Astrocyte (in vitro differentiated cells and primary cell): Measurements from ENCODE around the gene S1PR5. TPM values are rescaled to one million over a fixed set of nuclear protein-coding genes. Genes with fewer than 3 reads are reported as not detected.

ENCODE experiments used
- DNase-seq: peaks from one replicate; pipeline ENCODE4 v3.0.0-alpha.2; 2010; ENCODE audit warnings: low read depth
- FAIRE-seq: peaks from 2 replicates; lab custom pipeline; 2011; peaks lifted over from hg19 to GRCh38; lab: Jason Lieb, UNC
- H2AFZ ChIP-seq: 2 replicates; pipeline ENCODE4 v1.6.0; 2012; ENCODE audit warnings: low read depth, low read length, inconsistent platforms
- H3K27ac ChIP-seq: 2 replicates; pipeline ENCODE4 v1.5.1; 2011; ENCODE audit warnings: low read depth, low read length, inconsistent platforms
- H3K27me3 ChIP-seq: 2 replicates; pipeline ENCODE4 v1.6.0; 2011; ENCODE audit warnings: low read length, inconsistent platforms; ENCODE audit not compliant: insufficient read depth
- H3K36me3 ChIP-seq: 2 replicates; pipeline ENCODE4 v1.5.1; 2011; ENCODE audit warnings: low read length, inconsistent platforms; ENCODE audit not compliant: insufficient read depth
- H3K4me1 ChIP-seq: 2 replicates; pipeline ENCODE4 v1.5.1; 2011; ENCODE audit warnings: low read length, inconsistent platforms; ENCODE audit not compliant: insufficient read depth
- H3K4me2 ChIP-seq: 2 replicates; pipeline ENCODE4 v1.6.0; 2012; ENCODE audit warnings: low read length, inconsistent platforms
- H3K4me3 ChIP-seq: 2 replicates; pipeline ENCODE4 v1.5.1; 2011; ENCODE audit warnings: low read depth, mild to moderate bottlenecking, low read length, inconsistent platforms; ENCODE audit not compliant: insufficient read depth
- H3K79me2 ChIP-seq: 2 replicates; pipeline ENCODE4 v1.6.0; 2012; ENCODE audit warnings: mild to moderate bottlenecking, low read length, inconsistent platforms; ENCODE audit not compliant: insufficient read depth
- H3K9ac ChIP-seq: 2 replicates; pipeline ENCODE4 v1.6.0; 2012; ENCODE audit warnings: mild to moderate bottlenecking, low read length, inconsistent platforms
- H3K9me3 ChIP-seq: 2 replicates; pipeline ENCODE4 v1.5.1; 2012; ENCODE audit warnings: low read depth, mild to moderate bottlenecking, low read length, inconsistent platforms; ENCODE audit not compliant: insufficient read depth
- H4K20me1 ChIP-seq: 2 replicates; pipeline ENCODE4 v1.6.0; 2012; ENCODE audit warnings: low read length, inconsistent platforms; ENCODE audit not compliant: insufficient read depth
- H3K27ac Mint-ChIP-seq: one replicate; pipeline ENCODE4 v1.8.0; 2021; ENCODE audit warnings: mild to moderate bottlenecking, mixed read lengths; ENCODE audit not compliant: unreplicated experiment
- H3K27me3 Mint-ChIP-seq: one replicate; pipeline ENCODE4 v1.8.0; 2021; ENCODE audit warnings: low read depth, mixed read lengths; ENCODE audit not compliant: unreplicated experiment
- H3K36me3 Mint-ChIP-seq: one replicate; pipeline ENCODE4 v1.8.0; 2021; ENCODE audit warnings: low read depth, mixed read lengths; ENCODE audit not compliant: unreplicated experiment
- H3K4me1 Mint-ChIP-seq: one replicate; pipeline ENCODE4 v1.8.0; 2021; ENCODE audit warnings: low read depth, mixed read lengths; ENCODE audit not compliant: unreplicated experiment
- H3K4me3 Mint-ChIP-seq: one replicate; pipeline ENCODE4 v1.8.0; 2021; ENCODE audit warnings: mild to moderate bottlenecking, moderate library complexity, mixed read lengths; ENCODE audit not compliant: unreplicated experiment
- H3K9me3 Mint-ChIP-seq: one replicate; pipeline ENCODE4 v1.8.0; 2021; ENCODE audit warnings: mild to moderate bottlenecking, mixed read lengths; ENCODE audit not compliant: unreplicated experiment
- CTCF ChIP-seq: IDR thresholded peaks from 2 replicates; pipeline ENCODE4 v1.5.1; 2011; ENCODE audit warnings: low read depth, mild to moderate bottlenecking, inconsistent platforms, low read length, moderate library complexity; ENCODE audit not compliant: insufficient read depth
- EZH2 ChIP-seq: IDR thresholded peaks from 2 replicates; pipeline ENCODE4 v1.6.1; 2012; ENCODE audit warnings: mild to moderate bottlenecking, low read length, inconsistent platforms; ENCODE audit not compliant: insufficient read depth
- total RNA-seq: library from RNA; stranded (reverse); gene quantifications from 2 replicates; pipeline ENCODE4 v1.2.1, GENCODE V29; 2021

S1PR5 gene
- total RNA-seq, 1 donor from 2014 or later, result 1.00 TPM

GRCh38 chr19:10520652-10521318 lies 3.5 kb upstream of the S1PR5 start:
- peaks cover 4% of the 10 kb centered on the region for H3K4me1 ChIP-seq
- H2AFZ ChIP-seq, result no peak overlapping the region
- no peaks in the 10 kb centered on the region for H4K20me1 ChIP-seq
- Mint-ChIP-seq H3K4me3 (no peak overlapping the region), H3K9me3 (no peaks in the 10 kb centered on the region), H3K27me3 (peaks cover 39% of the 10 kb centered on the region), H3K27ac (no peak overlapping the region), H3K4me1 (peaks cover 8% of the 10 kb centered on the region), H3K36me3 (no peaks in the 10 kb centered on the region)
- TF ChIP-seq CTCF (no peak), EZH2 (no peak)
- no peak for FAIRE-seq
- H3K27ac ChIP-seq, result no peak overlapping the region
- no peak overlapping the region for H3K9ac ChIP-seq
- DNase-seq, result no peak
- no peaks in the 10 kb centered on the region for H3K36me3 ChIP-seq
- no peaks in the 10 kb centered on the region for H3K9me3 ChIP-seq
- H3K4me3 ChIP-seq, result no peak overlapping the region
- no peaks in the 10 kb centered on the region for H3K79me2 ChIP-seq
- H3K27me3 ChIP-seq, result peaks cover 35% of the 10 kb centered on the region
- H3K4me2 ChIP-seq, result no peak overlapping the region

GRCh38 chr19:10519421-10519820 lies 2.2 kb upstream of the S1PR5 start:
- H3K4me1 ChIP-seq, result peaks cover 4% of the 10 kb centered on the region
- DNase-seq, result no peak
- H3K4me3 Mint-ChIP-seq, result no peak overlapping the region

More at GRCh38 chr19:10519421-10519820, 2.2 kb upstream of the S1PR5 start:
- no peaks in the 10 kb centered on the region for H4K20me1 ChIP-seq
- TF ChIP-seq EZH2 (no peak), CTCF (no peak)
- H3K9ac ChIP-seq, result no peak overlapping the region
- H3K36me3 Mint-ChIP-seq, result no peaks in the 10 kb centered on the region
- H3K27me3 ChIP-seq, result peaks cover 49% of the 10 kb centered on the region
- H3K79me2 ChIP-seq, result no peaks in the 10 kb centered on the region
- H3K36me3 ChIP-seq, result no peaks in the 10 kb centered on the region
- H3K9me3 Mint-ChIP-seq, result no peaks in the 10 kb centered on the region
- H3K4me1 Mint-ChIP-seq, result peaks cover 8% of the 10 kb centered on the region
- FAIRE-seq, result no peak
- H2AFZ ChIP-seq, result no peak overlapping the region
- H3K27ac Mint-ChIP-seq, result no peak overlapping the region
- no peaks in the 10 kb centered on the region for H3K9me3 ChIP-seq
- H3K4me3 ChIP-seq, result no peak overlapping the region
- H3K27ac ChIP-seq, result no peak overlapping the region
- H3K4me2 ChIP-seq, result no peak overlapping the region
- peaks cover 50% of the 10 kb centered on the region for H3K27me3 Mint-ChIP-seq
